Neural cell (in vitro differentiated cells): Measurements from ENCODE around the gene AMIGO1. TPM values are rescaled to one million over a fixed set of nuclear protein-coding genes. Genes with fewer than 3 reads are reported as not detected.

ENCODE experiments used
- H2AFZ ChIP-seq: fragments of 200-600, 300-800 bp; sonication (generic), shearing (Covaris generic); 2 replicates; pipeline ENCODE4 v1.6.0; 2014; ENCODE audit warnings: low read depth, mild to moderate bottlenecking, antibody characterized with exemption, low read length, moderate library complexity
- H3F3A ChIP-seq: fragments of 200-600 bp; shearing (Covaris generic); 2 replicates; pipeline ENCODE4 v1.6.1; 2016; ENCODE audit warnings: mild to moderate bottlenecking, moderate library complexity, mixed read lengths, antibody characterized with exemption, low read length; ENCODE audit not compliant: insufficient read depth, poor library complexity, severe bottlenecking
- H3K27ac ChIP-seq: fragments of 200-600, 300-800 bp; sonication (generic), shearing (Covaris generic); 2 replicates; pipeline ENCODE4 v1.5.1; 2014; ENCODE audit warnings: mild to moderate bottlenecking, low read length, moderate library complexity
- H3K27me3 ChIP-seq: fragments of 300-800, 200-600 bp; sonication (generic), shearing (Covaris generic); 2 replicates; pipeline ENCODE4 v1.6.0; 2014; ENCODE audit warnings: mild to moderate bottlenecking, low read depth, low read length, moderate library complexity; ENCODE audit not compliant: insufficient read depth
- H3K36me3 ChIP-seq: fragments of 300-800, 200-600 bp; sonication (generic), shearing (Covaris generic); 2 replicates; pipeline ENCODE4 v1.5.1; 2014; ENCODE audit warnings: mild to moderate bottlenecking, antibody characterized with exemption, low read length, moderate library complexity; ENCODE audit not compliant: insufficient read depth
- H3K4me2 ChIP-seq: fragments of 300-800, 200-600 bp; sonication (generic), shearing (Covaris generic); 2 replicates; pipeline ENCODE4 v1.6.0; 2014; ENCODE audit warnings: mild to moderate bottlenecking, low read length
- H3K4me3 ChIP-seq: fragments of 300-800, 200-600 bp; sonication (generic), shearing (Covaris generic); 2 replicates; pipeline ENCODE4 v1.5.1; 2014; ENCODE audit warnings: mild to moderate bottlenecking, low read length, moderate library complexity
- H3K79me2 ChIP-seq: fragments of 200-600 bp; shearing (Covaris generic); replicated peaks from 2 replicates; pipeline ENCODE4 v1.6.0; 2014; ENCODE audit warnings: mild to moderate bottlenecking, low read length, moderate library complexity; ENCODE audit not compliant: insufficient read depth
- H3K9ac ChIP-seq: fragments of 300-800, 200-600 bp; sonication (generic), shearing (Covaris generic); 2 replicates; pipeline ENCODE4 v1.6.1; 2016; ENCODE audit warnings: mild to moderate bottlenecking, low read length, mixed read lengths
- H3K9me2 ChIP-seq: fragments of 200-600 bp; shearing (Covaris generic); 2 replicates; pipeline ENCODE4 v1.6.1; 2016; ENCODE audit warnings: mild to moderate bottlenecking, low read length, mixed read lengths; ENCODE audit not compliant: insufficient read depth
- H3K9me3 ChIP-seq: fragments of 200-600, 300-800 bp; sonication (generic), shearing (Covaris generic); 2 replicates; pipeline ENCODE4 v1.6.1; 2016; ENCODE audit warnings: mild to moderate bottlenecking, mixed run types, low read length, moderate library complexity, mixed read lengths
- H4K20me1 ChIP-seq: fragments of 200-600 bp; shearing (Covaris generic); 2 replicates; pipeline ENCODE4 v1.6.1; 2016; ENCODE audit warnings: mild to moderate bottlenecking, mixed run types; ENCODE audit not compliant: insufficient read depth
- CTCF ChIP-seq: fragments of 450-650 bp; IDR thresholded peaks from 2 replicates; pipeline ENCODE4 v1.5.1; 2014; ENCODE audit warnings: antibody characterized with exemption, mild to moderate bottlenecking, moderate library complexity; ENCODE audit not compliant: poor library complexity, severe bottlenecking
- EP300 ChIP-seq: fragments of 450-650 bp; conservative IDR thresholded peaks from 2 replicates; pipeline ENCODE4 v1.6.1; 2014; ENCODE audit warnings: antibody characterized with exemption, mild to moderate bottlenecking, moderate library complexity; ENCODE audit not compliant: poor library complexity, severe bottlenecking
- EZH2 ChIP-seq: fragments of 200-600, 300-800 bp; shearing (Covaris generic), sonication (generic); IDR thresholded peaks from 2 replicates; pipeline ENCODE4 v1.6.1; 2014; ENCODE audit warnings: antibody characterized with exemption, low read length, borderline replicate concordance, mild to moderate bottlenecking; ENCODE audit not compliant: insufficient read depth, poor library complexity, severe bottlenecking
- MXI1 ChIP-seq: fragments of 450-650 bp; conservative IDR thresholded peaks from 2 replicates; pipeline ENCODE4 v1.6.1; 2014; ENCODE audit warnings: antibody characterized with exemption, mild to moderate bottlenecking; ENCODE audit not compliant: poor library complexity, severe bottlenecking
- POLR2AphosphoS5 ChIP-seq: IDR thresholded peaks from 2 replicates; pipeline ENCODE4 v1.6.1; 2012
- RAD21 ChIP-seq: fragments of 450-650 bp; conservative IDR thresholded peaks from 2 replicates; pipeline ENCODE4 v1.6.1; 2014; ENCODE audit warnings: antibody characterized with exemption, mild to moderate bottlenecking, moderate library complexity
- REST ChIP-seq: IDR thresholded peaks from 2 replicates; pipeline ENCODE4 v1.6.1; 2012; ENCODE audit warnings: borderline replicate concordance
- SMC3 ChIP-seq: fragments of 450-650 bp; conservative IDR thresholded peaks from 2 replicates; pipeline ENCODE4 v1.6.1; 2014; ENCODE audit warnings: antibody characterized with exemption, mild to moderate bottlenecking, moderate library complexity; ENCODE audit not compliant: poor library complexity
- TAF1 ChIP-seq: IDR thresholded peaks from 2 replicates; pipeline ENCODE4 v1.6.1; 2012; ENCODE audit warnings: low read depth
- polyA plus RNA-seq: library from polyadenylated mRNA; depleted of rRNA; stranded (reverse); fragments of >200 nt; gene quantifications from 2 replicates; pipeline ENCODE4 v1.2.3, GENCODE V29; 2014

AMIGO1 gene
- polyA plus RNA-seq, 1 donor from 2014 or later: 12.6 TPM

GRCh38 chr1:109470245-109470644, 39.3 kb downstream of the AMIGO1 start:
- Histone ChIP-seq H3K4me2 (no peak overlapping the region), H3F3A (no peaks in the 10 kb centered on the region), H4K20me1 (no peaks in the 10 kb centered on the region), H3K9me3 (no peaks in the 10 kb centered on the region), H3K9me2 (no peaks in the 10 kb centered on the region), H3K9ac (no peak overlapping the region), H3K4me3 (no peak overlapping the region), H2AFZ (no peak overlapping the region), H3K36me3 (no peaks in the 10 kb centered on the region), H3K79me2 (no peaks in the 10 kb centered on the region), H3K27ac (no peak overlapping the region), H3K27me3 (peaks cover 64% of the 10 kb centered on the region)
- TF ChIP-seq EP300 (no peak), EZH2 (no peak), REST (no peak), RAD21 (no peak), POLR2AphosphoS5 (no peak), MXI1 (no peak), CTCF (no peak), TAF1 (no peak), SMC3 (no peak)

DNA sequence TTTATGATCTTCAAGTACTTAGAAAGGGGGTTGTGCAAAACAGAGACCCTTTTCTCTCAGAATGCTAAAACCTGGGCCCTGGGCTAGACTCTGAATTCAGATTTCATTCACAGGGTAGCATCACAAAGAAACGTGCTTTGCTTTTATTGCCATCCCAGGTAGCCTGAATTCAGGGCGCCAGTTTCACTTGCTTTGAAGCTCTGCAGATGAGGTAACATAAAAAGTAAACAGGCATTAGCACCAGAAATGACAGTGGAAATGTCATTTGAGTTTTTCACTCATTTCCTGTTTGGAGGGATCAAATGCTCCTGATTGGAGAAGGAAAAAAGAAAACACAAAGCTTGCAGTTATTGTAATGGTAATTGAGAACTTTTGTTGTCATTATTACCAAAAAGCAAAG, 40.6 kb downstream of the AMIGO1 start:
- Histone ChIP-seq H3K4me3 (no peak overlapping the region), H3K4me2 (no peak overlapping the region), H2AFZ (no peak overlapping the region), H3K36me3 (no peaks in the 10 kb centered on the region), H3K27me3 (peaks cover 73% of the 10 kb centered on the region), H3F3A (no peaks in the 10 kb centered on the region), H3K9me2 (no peaks in the 10 kb centered on the region), H3K9me3 (no peaks in the 10 kb centered on the region), H3K9ac (no peak overlapping the region), H3K79me2 (no peaks in the 10 kb centered on the region), H3K27ac (no peak overlapping the region), H4K20me1 (no peaks in the 10 kb centered on the region)
- no peak for TF ChIP-seq SMC3
- no peak for TF ChIP-seq RAD21
- TF ChIP-seq TAF1: no peak
- TF ChIP-seq MXI1: no peak
- no peak for TF ChIP-seq CTCF
- TF ChIP-seq POLR2AphosphoS5: no peak
- no peak for TF ChIP-seq REST
